Activated CD4-positive, alpha-beta T cell treated with anti-CD3 and anti-CD28 coated beads for 1 hour (primary cell): ENCODE measurements around the gene PSG1.
"Not testable (repeated sequence)": the region's sequence is repeated elsewhere in the genome, so short reads cannot be mapped to it uniquely, and the experiment has no call there.

Source experiments
- DNase-seq: peaks from one replicate; pipeline ENCODE4 v3.0.0-alpha.2; 2020

Gene PSG1

GRCh38 chr19:42880621-42881020, 1.1 kb upstream of the PSG1 start:
- not testable (repeated sequence) for DNase-seq

GRCh38 chr19:42876596-42876995, 2.9 kb downstream of the PSG1 start:
- DNase-seq, result not testable (repeated sequence)

GRCh38 chr19:42875881-42876280, 3.6 kb downstream of the PSG1 start:
- DNase-seq, result not testable (repeated sequence)

- not testable (repeated sequence) for DNase-seq
These were observed 4.4 kb downstream of the PSG1 start for GRCh38 chr19:42874901-42875813.

GRCh38 chr19:42874136-42874535, 5.4 kb downstream of the PSG1 start:
- DNase-seq, result not testable (repeated sequence)

GRCh38 chr19:42872608-42873007, 6.9 kb downstream of the PSG1 start:
- no peak for DNase-seq

GRCh38 chr19:42857544-42857867, 22.0 kb downstream of the PSG1 start:
- no peak for DNase-seq

GRCh38 chr19:42856866-42857543, 22.5 kb downstream of the PSG1 start:
- not testable (repeated sequence) for DNase-seq

GRCh38 chr19:42854745-42855144, 24.8 kb downstream of the PSG1 start:
- not testable (repeated sequence) for DNase-seq

- not testable (repeated sequence) for DNase-seq
These were observed 26.3 kb downstream of the PSG1 start for GRCh38 chr19:42853231-42853630.

- DNase-seq, result not testable (repeated sequence)
These were observed 26.7 kb downstream of the PSG1 start for GRCh38 chr19:42852821-42853220.

GRCh38 chr19:42851718-42852280, 27.7 kb downstream of the PSG1 start:
- DNase-seq, result not testable (repeated sequence)

- no peak for DNase-seq
These were observed 28.4 kb downstream of the PSG1 start for GRCh38 chr19:42850981-42851717.

- no peak for DNase-seq
These were observed 32.9 kb downstream of the PSG1 start for GRCh38 chr19:42846597-42846996.

- DNase-seq, result not testable (repeated sequence)
These were observed 35.9 kb downstream of the PSG1 start for GRCh38 chr19:42843631-42844030.

GRCh38 chr19:42832746-42833442, 46.6 kb downstream of the PSG1 start:
- DNase-seq, result not testable (repeated sequence)

GRCh38 chr19:42832023-42832680, 47.4 kb downstream of the PSG1 start:
- DNase-seq, result not testable (repeated sequence)

GRCh38 chr19:42831221-42832019, 48.1 kb downstream of the PSG1 start:
- DNase-seq, result no peak

GRCh38 chr19:42821306-42821977, 58.1 kb downstream of the PSG1 start:
- not testable (repeated sequence) for DNase-seq

GRCh38 chr19:42819960-42820650, 59.4 kb downstream of the PSG1 start:
- DNase-seq, result not testable (repeated sequence)
